HG03196 (cell line): ENCODE measurements around the gene GPR65.

ENCODE experiments used
- ATAC-seq: cut with Tn5 transposase; IDR thresholded peaks from one replicate; pipeline ENCODE4 v1.9.1; 2021; ENCODE audit not compliant: unreplicated experiment

Gene GPR65

DNA sequence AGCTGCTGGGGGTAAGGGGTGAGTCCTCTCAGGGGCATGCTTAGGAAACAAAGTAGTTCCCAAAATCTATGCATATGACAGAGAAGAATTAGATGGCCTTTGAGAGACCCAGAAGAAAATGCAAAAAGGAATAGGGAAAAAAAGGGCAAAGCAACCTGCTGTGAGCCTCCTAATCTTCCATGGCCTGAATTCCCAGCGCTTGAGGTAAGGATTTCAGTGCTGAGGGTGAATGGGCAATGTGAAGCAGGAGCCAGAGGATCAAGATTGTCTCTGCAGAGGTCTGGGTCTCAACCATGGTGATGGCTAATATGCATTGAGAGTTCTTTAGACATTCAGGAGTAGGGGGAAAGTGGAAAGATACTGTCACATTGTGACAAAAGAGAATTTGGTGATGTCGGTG lies 31.5 kb downstream of the GPR65 start:
- ATAC-seq = no peak

DNA sequence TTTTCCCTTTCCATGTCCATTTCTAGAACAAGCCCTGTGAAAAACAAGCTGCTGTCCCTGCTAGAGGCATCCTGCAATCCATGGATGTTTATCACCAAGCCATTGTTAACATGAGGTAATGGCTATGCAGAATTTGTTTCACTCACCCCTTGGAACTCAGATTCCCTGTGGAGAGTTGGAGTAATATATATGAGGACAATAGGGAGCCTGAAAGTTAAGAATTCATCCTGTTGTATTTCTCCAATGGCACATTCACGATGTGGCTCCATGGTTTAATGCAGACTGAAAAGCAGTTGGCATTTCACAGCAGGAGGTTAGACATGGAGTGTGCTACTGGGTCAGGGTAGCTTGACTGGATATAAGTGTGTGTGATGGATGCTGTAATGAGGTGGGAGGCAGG lies 32.4 kb downstream of the GPR65 start:
- no peak for ATAC-seq

DNA sequence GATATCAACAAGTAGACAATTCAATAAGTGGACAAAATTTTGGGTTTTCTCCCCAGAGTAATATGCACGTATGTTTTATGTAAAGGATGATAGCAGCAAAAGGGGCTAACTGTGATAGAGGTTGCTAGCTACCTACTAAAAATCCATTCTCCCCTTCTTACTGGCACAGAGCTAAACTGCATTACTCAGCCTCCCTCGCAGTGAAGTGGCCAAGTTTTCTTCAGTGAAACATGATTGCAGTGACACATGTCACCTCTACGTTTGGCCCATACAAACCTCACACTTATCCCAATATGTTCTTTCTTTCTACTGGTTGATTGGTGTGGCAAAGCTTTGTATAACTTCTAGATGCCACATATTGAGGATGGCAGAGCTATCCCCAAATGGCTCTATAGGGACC lies 34.3 kb downstream of the GPR65 start:
- ATAC-seq = no peak

DNA sequence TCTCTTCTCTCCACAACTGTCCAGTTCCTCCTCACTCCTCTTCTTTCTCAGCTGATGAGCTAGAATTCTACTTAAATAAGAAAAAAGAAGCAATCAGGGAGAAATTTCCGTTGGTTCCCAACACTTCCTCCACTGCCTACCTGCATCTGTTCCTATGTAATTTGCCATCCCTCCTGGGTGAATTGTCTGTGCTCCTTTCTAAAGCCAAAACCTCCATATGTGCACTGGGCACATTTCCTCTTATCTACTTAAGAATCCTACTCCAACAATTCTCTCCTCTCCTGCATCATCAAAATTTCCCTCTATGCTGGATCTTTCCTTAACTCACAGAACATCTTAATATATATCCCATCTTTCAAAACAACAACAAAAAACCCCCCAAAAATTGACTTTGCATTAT lies 35.2 kb downstream of the GPR65 start:
- no peak for ATAC-seq

DNA sequence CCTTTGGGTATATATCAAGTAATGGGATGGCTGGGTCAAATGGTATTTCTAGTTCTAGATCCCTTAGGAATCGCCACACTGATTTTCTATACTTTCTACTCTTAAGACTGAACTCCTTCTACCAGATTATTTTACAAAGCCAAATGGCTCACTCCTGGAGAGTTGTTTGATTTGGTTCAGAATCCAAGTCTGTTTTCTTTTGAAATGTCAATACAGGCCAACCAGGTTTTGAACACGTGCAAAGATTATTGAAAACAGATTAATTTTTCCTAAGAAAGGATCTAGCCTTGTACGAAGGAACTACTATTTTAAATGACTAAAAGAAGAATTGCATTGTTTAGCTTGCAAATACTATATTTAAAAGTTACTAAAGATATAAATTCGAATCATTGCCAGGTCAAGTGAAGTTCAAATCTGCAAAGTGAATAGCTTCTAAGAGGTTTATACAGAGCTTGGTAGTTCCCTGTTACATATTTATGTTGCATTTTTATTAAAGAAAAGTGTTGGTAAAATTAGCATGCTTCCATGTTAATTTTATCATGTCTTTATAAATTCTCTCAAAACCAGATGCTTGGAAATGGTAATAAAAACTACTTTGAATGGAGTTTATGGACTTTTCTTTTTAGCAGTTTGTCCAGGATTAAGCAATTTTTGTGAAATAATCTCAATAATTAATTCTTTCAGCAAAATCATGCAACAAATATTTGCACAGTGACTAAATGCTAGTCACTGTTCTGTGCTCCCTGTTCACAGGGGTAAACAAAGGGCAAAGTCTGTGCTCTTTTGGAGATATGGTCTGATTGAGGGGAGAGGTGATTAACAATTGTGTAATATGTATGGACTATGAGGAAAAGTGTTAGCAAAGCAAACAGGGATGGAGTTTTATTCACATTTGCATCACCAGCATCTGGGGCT lies 38.9 kb downstream of the GPR65 start:
- no peak for ATAC-seq

DNA sequence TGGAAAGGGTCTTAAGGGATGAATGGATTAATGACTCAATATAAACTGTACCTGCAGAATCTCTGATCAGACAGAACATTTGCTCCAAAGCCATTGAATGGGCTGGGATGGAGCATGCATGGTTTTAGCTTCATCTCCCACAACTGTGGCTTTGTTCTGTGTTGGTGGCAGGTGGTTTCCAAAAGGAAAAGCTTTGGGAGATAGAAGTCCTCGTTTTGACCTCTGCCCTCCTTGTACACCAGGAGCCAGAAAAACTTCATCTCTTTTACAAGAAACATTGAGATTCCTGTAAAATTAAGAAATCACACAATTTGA lies 39.5 kb downstream of the GPR65 start:
- ATAC-seq = no peak

DNA sequence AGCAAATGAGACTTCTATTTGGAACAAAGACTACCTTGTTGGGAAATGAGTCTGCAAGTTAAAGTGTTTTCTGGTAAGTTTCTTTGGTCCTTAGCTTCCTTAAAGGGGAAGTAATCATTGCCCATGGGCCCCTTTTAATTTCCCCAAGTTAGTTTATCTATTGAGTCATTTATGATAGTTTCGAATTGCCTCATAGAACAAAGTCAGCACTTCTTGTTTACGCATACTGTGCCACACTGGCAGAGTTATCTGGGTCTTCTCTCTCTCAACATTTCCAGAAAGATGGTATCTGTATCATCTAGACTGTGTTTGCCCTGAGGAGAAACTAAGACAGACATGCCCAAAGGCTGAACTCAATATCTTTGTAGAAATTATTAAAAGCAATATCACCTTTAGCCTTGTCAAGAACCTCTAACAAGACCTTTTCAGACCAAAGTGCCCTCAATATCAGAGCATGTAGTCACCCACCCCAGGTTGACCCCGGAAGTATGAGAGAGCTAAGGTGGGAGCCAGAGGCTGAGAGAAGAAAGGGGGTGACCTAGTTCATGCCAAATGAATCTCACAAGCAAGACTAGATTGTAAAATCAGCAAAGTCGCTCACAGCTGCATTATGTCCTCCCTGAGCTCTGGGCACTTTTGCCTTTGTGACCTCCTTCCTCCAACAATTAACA lies 40.0 kb downstream of the GPR65 start:
- peak; percentile 72 for ATAC-seq

DNA sequence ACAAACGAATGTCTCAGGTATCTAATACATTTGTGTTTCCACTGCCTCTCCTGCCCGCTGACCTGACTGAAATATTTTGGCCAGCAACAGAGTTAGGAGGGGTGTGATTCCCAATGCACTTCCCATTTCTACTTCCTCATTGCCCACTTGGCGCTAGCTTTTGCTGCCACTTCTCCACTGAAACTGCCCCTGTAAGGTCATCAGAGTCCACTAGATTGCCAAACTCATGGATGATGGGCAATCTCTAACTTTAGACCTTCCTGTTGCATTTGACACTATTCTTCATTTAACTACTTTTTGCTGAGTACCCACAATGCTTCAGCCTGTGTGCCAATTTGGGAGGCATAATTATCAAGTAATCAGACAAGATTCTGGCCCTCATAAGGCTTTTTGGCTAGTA lies 40.8 kb downstream of the GPR65 start:
- ATAC-seq = no peak

DNA sequence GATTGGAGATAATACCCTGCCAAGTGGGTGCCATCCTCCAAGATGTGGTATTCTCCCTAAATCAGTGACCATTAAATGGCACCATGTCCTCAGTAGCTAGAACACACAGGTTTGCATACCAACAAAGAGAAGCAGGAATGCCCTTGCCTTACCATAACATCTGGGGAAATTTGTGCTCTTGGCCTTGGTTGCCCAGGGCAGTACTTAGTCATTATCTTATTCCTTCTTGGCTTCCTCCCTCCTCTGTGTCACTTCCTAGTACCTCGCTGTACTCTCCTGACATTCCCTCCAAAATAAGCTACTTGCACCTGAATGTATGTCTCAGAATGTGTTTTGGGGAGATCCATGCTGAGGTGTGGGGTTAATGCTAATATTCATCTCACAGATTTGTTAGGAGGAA lies 43.4 kb downstream of the GPR65 start:
- no peak for ATAC-seq

DNA sequence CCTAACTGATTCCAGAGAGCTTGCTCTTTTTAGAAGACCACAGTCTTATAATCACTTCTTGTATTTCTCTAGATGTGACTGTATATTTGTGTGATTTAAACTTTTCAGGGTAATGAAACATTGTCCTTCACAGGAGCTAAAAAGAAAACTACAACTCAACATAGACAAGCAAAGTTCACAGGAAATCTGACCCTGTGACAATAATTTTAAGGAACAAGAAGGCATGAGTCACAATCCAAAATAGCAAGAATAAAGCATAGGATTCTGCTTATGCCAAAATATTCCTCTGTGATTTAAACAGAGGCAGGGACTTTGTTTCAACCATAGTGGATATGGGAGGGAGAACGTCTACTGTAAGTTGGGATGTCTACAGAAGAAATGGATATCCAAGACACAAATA lies 44.3 kb downstream of the GPR65 start:
- ATAC-seq = no peak

DNA sequence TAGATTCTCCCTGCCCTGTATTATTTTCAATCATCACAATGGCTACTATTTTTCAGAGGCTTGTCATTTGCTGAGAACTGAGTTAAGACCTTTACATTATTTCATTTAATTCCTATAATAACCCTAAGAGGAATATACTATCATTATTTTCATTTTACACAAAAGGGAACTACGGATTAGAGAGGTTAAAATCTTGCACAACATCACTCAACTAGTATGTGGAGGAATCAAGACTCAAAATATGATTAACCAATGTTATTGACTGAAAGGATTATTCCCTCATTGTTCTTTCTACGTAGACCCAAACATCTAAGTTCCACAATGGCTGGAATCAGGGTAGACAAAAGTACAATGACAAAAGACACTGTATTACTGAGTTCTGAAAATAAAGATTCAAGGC lies 45.0 kb downstream of the GPR65 start:
- ATAC-seq = no peak

DNA sequence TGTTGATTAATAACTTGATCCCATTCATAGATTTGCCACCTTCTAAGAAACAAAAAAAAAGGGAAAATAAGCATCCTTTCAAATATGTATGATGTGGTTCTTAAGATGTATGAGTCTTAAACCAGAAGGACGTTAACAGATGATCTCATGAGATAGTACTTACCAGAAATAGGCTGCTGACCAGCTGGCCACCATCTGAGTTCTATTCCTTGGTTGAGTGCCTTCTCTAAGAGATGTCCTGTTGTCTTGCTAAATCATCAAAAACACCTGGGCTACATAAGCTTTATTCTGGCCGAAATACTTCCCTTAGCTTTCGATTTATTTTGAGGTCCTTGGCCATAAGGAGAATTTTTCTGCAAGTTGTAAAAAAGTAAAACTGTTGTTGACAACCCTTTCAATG lies 55.6 kb downstream of the GPR65 start:
- no peak for ATAC-seq

DNA sequence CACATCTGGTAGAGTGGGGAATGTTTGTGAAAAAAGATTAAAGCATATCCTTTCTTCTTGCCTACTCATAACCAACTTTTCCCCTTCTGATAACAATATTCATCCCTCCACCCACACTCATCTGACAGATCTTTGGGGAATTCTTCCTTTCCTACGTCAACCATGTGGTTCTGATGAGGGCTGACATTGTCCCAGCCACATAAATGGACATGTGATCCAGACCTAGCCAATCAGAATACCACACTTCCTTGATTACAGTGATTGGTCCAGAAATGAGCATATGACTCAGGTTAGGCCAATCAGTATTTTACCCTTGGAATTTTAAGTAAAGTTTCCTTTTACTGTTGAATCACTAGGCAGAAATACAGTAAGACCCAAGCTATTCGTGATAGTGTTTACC lies 58.9 kb downstream of the GPR65 start:
- ATAC-seq = no peak
